G401 (cell line): ENCODE data around the gene SGIP1. TPM values are rescaled to one million over a fixed set of nuclear protein-coding genes. Genes with fewer than 3 reads are reported as not detected.

Experiments used
- DNase-seq: peaks from one replicate; pipeline ENCODE4 v3.0.0-alpha.2; 2015; ENCODE audit warnings: low spot score
- in situ Hi-C: cut with HindIII; loops from 2 replicates; pipeline ENCODE4 v1.10.0; 2016; ENCODE audit warnings: low sequenced_read_pairs, mixed read lengths
- total RNA-seq: library from RNA; depleted of rRNA; stranded (reverse); fragments of >200 nt; shearing (Covaris generic); gene quantifications from 2 replicates; pipeline ENCODE4 v1.2.3, GENCODE V29; 2014; rRNA removed

Gene SGIP1
- not detected in 2 replicates for total RNA-seq

DNA sequence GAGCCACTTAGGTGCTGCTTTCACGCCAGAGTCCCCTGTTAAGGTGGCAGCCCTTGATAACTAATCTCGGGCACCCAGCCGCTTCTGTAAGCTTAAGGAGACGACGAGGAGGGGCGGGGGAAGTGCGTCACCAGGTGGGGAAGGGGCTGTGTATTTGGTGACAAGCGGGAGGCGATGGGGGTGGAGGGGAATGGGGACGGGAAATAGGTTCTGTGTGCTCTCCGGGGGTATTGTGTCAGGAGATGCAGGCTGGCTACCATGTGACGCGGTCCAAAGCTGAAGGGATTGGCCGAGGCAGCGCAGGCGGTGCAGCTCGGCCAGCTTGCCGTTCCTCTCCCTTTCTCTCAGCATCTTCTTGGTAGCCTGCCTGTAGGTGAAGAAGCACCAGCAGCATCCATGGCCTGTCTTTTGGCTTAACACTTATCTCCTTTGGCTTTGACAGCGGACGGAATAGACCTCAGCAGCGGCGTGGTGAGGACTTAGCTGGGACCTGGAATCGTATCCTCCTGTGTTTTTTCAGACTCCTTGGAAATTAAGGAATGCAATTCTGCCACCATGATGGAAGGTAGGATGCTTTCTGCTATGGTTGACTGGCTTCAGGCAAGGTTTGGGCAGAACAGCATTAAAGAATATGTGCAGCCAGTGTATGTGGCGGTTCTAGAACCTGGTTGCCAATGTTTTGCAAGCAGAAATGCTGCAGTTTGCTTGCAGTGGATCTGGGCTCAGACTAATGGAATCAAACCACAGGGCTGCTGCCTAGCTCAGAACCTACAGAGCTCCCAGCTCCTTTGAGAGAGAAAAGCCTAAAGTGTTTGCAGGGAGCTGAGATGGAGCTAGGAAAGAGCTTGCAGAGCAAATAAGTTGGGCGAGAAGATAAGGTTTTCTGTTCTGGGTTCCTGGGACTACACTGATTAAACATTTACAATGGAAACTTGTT lies at the start of gene SGIP1:
TSS of gene SGIP1 (plus strand) at position 350 of the 937 bp plus-strand sequence. CDS start at position 556, 206 bp downstream.
- peak; percentile 95 for DNase-seq
- in situ Hi-C loops, result no loop called here

DNA sequence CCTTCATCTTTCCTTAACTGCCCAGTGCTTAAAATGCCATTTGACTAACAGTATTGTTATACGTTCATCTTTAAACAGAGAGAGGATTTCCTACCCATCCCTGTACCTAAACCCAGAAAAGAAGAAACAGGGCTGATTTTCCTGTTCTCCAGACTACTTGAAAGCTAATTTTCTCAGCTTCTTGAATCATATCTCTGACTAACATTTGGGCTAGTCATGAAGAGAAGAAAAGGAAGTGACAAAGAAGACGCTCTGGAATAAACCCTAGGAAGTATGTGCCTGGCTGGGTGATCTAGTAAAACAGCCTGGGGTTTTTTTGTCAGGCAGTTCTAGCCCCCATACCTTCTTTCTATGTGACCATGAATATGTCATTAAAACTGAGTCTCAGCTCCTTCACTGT lies 44.8 kb upstream of the SGIP1 start:
- in situ Hi-C loops, result no loop called here

DNA sequence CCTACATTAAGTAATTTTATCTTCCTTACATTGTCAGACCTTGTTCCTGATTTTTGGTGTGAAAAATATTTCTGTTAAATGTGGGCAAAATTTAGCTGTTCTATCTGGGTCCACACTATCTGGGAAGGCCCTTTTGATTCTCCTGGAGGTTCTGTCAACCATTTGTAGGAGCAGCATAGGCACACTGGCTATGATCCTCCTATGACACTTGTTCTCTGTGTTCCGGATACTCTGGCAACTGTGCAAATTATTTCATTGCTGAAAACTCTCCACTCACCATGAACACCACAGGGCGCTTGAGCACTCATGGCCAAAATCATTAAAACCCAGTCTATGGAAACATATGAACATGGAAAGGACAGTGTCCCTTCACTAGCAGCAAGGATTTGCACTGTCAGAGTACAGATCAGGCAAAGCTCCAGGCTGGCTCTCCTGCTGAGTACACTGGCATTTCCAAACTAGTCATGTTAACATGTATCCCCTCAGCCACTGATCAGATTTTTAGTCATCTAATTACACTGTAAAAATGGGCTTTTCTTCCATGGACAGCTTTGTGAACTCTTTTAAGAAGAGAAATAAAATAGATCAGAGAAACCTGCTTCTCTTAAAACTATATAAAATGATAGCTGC lies 43.9 kb upstream of the SGIP1 start:
- in situ Hi-C loops, result no loop called here

More for the DNA sequence above, 44.8 kb upstream of the SGIP1 start:
- DNase-seq, result no peak

DNA sequence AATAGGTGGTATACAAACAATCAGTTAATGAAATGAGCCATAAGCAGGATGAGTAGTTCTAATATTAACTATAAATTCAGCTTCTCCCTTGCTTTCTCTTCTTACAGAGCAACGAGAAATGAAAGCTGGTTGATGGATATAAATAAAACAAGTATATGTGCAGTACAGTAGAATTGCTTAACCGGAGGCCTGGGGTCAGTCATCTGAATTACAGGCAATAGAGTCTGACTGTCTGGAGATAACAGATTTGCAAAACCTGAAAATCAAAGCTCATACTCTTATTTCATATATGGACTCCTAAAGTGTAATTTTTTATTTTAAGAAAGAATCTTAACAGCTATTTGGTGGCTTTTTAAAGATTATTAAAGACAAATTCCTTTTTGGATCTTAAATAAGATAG lies 43.1 kb upstream of the SGIP1 start:
- in situ Hi-C loops, result no loop called here
- no peak for DNase-seq

More for the DNA sequence above, 43.9 kb upstream of the SGIP1 start:
- no peak for DNase-seq

DNA sequence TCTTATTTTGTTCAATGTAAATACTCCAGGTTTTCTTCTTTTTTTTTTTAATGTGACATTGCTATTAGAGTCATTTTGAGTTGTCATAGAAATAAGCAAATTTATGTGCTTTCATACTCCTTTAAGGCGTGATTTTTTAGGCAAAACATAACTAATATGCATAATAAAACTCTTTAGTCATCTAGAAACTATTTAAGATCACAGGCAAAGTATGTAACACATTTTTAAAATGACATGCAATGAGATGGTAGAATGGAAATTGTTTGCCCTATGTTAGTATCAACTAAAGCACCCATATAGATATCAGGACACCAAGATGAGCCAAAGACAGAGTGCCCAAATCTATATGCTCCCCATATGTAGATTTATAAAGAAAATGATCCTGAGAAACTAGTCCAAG lies 41.5 kb upstream of the SGIP1 start:
- in situ Hi-C loops, result no loop called here
- no peak for DNase-seq

GRCh38 chr1:66493731-66494130 lies 40.2 kb upstream of the SGIP1 start:
- no peak for DNase-seq
- in situ Hi-C loops, result no loop called here

GRCh38 chr1:66494482-66494881 lies 39.5 kb upstream of the SGIP1 start:
- no peak for DNase-seq
- in situ Hi-C loops, result no loop called here

- DNase-seq, result no peak
Measured at GRCh38 chr1:66495495-66495894, 38.5 kb upstream of the SGIP1 start.

DNA sequence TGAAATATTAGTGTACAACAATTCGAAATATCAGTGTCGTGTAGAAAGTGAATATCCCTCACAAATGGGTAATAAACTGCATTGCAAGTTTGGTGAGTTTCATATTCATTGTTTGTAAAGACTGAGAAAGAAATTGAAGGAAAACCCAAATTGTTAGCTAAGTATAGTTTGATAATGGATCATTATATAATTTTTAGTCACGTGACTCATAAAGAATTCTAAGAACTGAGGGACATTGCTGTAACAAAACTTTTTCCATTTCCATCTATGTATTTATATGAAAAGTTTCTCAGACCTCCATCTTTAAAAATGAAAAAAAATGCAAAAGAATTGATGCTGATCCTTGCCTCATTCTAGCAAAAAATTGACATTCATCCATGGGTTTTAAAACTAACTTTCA lies 36.0 kb upstream of the SGIP1 start:
- in situ Hi-C loops, result no loop called here
- no peak for DNase-seq

More at GRCh38 chr1:66495495-66495894, 38.5 kb upstream of the SGIP1 start:
- in situ Hi-C loops, result no loop called here

DNA sequence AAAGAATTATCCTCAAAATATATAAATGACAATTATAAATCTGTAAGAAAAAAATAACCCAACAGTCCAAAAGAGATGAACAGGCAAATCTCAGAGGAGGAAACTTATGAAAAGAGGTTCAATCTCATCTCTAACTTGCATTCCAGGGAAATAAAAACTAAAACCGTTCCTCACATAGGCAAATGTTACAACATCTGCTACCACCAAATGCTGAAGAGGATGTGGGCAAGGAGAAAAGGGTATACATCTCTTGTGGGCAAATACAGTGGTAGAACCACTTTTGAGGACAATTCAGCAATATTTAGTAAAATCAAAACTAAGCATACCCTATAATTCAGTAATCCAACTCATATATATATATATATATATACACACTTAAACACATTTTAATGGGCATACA lies 33.7 kb upstream of the SGIP1 start:
- in situ Hi-C loops, result no loop called here

DNA sequence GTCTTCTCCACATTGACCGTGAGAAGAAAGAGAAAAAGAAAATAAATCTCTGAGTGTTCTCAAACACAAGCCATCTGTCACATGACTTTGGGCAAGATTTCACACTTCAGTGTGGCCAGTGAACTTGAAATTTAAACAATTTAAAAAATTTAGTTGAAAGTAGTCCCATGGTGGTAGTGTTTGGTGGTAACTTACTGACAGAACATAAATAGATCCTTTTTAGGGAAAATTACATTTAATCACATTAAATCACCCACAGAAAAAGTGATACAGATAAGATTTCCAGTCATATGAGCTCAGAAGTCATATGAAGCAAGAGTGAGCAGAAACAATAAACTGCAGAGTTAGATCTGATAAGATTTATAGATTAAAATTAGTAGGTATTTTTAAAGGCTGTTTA lies 31.9 kb upstream of the SGIP1 start:
- in situ Hi-C loops, result no loop called here
- no peak for DNase-seq

More for the DNA sequence above, 33.7 kb upstream of the SGIP1 start:
- DNase-seq, result no peak

- in situ Hi-C loops, result no loop called here
- peak; percentile 23 for DNase-seq
Measured at GRCh38 chr1:66503841-66504470, 30.0 kb upstream of the SGIP1 start.

DNA sequence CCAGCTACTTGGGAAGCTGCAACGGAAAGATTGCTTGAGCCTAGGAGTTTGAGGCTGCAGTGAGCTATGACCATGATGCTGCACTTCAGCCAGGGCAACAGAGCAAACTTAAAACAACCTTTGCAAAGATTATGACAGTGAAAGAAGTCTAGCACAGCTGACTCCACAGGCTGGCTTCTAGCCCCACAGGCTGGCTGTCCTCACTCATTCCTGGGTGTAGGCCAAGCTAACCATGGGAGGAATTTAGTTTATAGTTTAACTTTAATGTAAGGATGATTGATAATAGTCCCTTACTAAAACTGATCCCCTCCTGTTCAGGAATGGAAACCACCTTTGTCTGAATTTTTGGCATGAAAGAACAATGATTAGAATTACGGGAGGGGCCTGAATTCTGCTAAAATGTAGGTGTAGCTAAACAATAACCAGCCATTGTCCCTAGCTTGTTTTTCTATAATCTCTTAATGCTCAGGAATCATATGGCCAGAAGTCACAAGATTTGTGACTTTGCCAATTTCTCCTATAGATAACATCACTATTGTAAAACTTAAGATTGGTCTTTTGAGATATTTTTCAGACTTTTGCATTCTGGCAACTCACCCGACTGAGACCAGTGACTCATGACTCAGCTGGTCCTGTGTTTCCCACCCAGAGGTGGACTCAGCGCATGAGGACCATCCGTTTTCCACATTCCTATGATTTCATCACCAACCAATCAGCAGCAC lies 28.1 kb upstream of the SGIP1 start:
- in situ Hi-C loops, result no loop called here
- DNase-seq, result no peak

GRCh38 chr1:66506393-66506687 lies 27.6 kb upstream of the SGIP1 start:
- DNase-seq, result no peak
- in situ Hi-C loops, result no loop called here

- no peak for DNase-seq
- in situ Hi-C loops, result no loop called here
Measured at GRCh38 chr1:66506991-66507390, 27.0 kb upstream of the SGIP1 start.

DNA sequence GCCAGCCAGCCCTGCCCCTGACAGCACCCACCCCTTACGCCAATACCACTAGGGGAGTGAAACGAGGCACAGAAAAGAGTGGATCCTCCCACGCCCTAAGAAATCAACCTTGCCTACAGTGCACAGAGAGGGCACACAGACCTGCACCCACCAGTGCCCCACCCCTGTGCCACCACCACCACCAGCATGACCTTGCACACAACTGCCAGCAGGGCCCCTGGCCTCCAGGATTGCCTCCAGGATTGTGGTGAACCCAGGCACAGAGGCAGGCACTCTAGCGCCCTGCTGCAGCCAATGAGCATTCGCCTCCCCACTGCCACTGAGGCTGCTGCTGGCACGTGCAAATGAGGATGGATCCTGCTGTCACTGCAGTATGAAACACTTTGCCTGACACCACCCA lies 23.5 kb upstream of the SGIP1 start:
- DNase-seq, result no peak
- in situ Hi-C loops, result no loop called here

DNA sequence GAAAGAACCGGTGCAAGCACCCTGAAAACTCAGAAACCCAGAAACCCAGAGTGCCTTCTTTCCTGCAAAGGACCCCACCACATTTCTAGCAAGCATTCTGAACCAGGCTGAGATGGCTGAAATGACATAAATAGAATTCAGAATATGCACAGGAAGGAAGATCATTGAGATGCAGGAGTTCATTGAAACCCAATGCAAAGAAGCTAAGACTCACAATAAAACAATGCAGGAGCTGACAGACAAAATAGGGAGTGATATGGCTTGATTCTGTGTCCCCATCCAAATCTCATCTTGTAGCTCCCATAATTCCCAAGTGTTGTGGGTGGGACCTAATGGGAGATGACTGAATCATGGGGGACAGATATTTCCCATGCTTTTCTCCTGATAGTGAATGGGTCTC lies 22.8 kb upstream of the SGIP1 start:
- in situ Hi-C loops, result no loop called here
- DNase-seq, result no peak

DNA sequence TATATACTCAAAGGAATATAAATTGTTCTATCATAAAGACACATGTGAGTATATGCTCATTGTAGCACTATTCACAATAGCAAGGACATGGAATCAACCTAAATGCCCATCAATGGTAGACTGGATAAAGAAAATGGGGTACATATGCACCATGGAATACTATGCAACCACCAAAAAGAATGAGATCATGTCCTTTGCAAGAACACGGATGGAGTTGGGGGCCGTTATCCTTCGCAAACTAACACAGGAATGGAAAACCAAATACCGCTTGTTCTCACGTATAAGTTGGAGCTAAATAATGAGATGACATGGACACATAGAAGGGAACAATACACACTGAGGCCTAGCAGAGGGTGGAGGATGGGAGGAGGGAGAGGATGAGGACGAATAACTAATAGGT lies 16.0 kb upstream of the SGIP1 start:
- DNase-seq, result no peak
- in situ Hi-C loops, result no loop called here

DNA sequence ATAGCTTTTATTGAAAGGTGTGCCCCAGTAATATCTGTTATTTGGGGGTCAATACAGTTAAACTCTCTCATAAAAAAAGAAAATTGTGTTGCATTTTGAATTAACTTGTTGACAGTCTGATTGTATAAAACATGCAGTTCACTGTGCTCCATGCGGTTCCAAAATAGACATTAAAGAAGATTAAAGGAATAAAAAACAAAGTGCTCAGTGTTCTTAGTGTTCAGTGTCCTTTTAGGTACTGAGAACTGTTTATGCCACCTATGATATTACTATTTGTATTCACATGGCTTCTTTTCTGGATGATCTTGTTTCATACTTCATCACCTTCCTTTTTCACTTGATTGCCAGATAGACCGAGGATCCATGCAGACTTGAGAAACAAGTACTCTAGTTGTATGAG lies 15.3 kb upstream of the SGIP1 start:
- no peak for DNase-seq
- in situ Hi-C loops, result no loop called here

DNA sequence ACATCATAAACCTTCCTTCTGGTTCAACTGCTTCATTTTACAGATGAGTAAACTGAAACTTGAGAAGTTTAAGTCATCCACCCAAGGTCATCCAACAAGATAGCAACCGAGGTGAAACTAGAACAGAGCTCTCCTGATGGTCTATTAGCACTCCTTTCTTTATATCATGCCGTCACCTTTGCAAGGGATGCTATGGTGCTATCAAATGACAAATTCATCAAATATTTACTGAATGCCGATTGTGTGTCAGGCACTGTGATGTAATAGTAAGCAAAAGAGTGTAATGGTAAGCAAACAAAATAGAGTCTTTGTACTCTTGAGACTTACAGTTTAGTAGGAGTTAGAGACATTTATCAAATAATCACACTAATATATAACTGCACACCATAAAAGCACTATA lies 14.0 kb upstream of the SGIP1 start:
- DNase-seq, result no peak
- in situ Hi-C loops, result no loop called here
